Inferior parietal cortex (tissue), 1 donor: ENCODE measurements around the gene GNB1.
"Not testable (repeated sequence)": the region's sequence is repeated elsewhere in the genome, so short reads cannot be mapped to it uniquely, and the experiment has no call there.

Experiments used
- DNase-seq: peaks from one replicate; pipeline ENCODE4 v3.0.0-alpha.2; 2016; ENCODE audit errors: extremely low spot score

GNB1 gene

GRCh38 chr1:1746566-1746909, 144.3 kb downstream of the GNB1 start:
- DNase-seq, result not testable (repeated sequence)

DNA sequence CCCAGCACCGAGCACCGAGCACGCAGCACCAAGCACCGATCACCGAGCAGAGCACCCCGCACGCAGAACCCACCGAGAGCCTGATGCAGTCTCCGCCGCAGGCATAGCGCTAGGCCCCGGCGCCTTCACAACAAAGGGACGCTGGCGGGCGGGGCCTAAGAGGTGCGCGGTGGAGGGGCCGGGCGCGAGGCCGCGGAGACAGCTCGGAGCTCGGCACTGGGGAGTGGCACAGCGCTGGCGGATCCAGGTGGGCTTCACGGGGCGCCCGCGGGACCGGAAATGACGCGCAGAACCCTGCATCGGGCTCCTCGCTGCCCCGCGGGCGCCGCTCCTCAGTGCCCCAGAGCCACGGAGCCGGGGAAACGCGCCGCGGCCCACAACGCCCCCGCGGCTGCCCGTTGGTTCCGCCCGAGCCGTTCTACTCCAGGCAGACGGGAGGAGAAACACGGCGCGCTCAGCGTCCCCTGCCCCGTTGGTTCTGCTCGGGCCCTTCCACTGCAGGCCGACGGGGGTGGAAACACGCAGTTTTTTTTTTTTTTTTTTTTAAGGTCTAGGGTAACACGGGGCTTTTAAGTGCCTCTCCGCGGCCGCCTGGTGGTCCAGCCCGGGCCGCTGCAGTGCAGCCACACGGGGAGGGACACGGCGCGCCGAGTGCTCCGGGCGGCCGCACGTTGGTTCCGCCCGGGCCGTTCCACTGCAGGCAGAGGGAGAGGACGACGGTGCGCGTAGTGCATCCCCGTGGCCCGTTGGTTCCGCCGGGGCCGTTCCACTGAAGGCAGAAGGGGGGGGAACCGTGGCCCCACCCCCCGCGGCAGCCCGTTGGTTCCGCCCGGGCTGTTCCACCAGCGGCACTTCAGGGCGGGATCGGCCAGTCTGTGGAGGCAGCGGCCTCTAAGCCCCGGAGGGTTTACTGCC, 145.0 kb downstream of the GNB1 start:
- peak; percentile 6 for DNase-seq

GRCh38 chr1:1742529-1742928, 148.4 kb downstream of the GNB1 start:
- not testable (repeated sequence) for DNase-seq

DNA sequence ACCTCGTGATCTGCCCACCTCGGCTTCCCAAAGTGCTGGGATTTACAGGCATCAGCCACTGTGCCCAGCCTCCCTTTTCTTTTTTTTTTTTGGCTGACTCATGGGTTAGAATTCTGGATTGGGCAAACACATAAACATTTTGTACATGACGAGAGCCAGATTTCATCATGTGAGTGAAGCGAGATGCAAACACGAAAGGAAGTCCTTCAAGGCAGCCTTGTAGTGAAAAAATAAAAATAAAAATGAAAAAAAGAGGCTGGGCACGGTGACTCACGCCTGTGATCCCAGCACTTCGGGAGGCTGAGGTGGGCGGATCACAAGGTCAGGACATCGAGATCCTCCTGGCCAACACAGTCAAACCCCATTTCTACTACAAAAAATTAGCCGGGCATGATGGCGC, 149.9 kb downstream of the GNB1 start:
- peak; percentile 8 for DNase-seq

- not testable (repeated sequence) for DNase-seq
Observed at GRCh38 chr1:1738799-1739337, 152.0 kb downstream of the GNB1 start.

GRCh38 chr1:1737675-1738590, 153.0 kb downstream of the GNB1 start:
- not testable (repeated sequence) for DNase-seq
